WTC11 (cell line): ENCODE measurements around the gene MORN1. TPM values are rescaled to one million over a fixed set of nuclear protein-coding genes. Genes with fewer than 3 reads are reported as not detected.

ENCODE experiments used
- ATAC-seq: fragments of 200-7000 bp; cut with Tn5 transposase; 2 replicates; pipeline ENCODE4 v1.10.0; 2021; ENCODE audit warnings: mild to moderate bottlenecking, moderate library complexity
- CTCF ChIA-PET: fragments of 300-600 bp; sonication (Branson Sonifier 250); formaldehyde crosslinking; loops from one replicate; lab custom pipeline; 2021; ENCODE audit warnings: antibody characterized with exemption; lab: Charles Lee
- POLR2A ChIA-PET: fragments of 350-600 bp; sonication (Branson Sonifier 250); formaldehyde crosslinking; loops from one replicate; lab custom pipeline; 2021; ENCODE audit warnings: antibody characterized with exemption; lab: Charles Lee
- DNase-seq: peaks from one replicate; pipeline ENCODE4 v3.0.0; 2021; ENCODE audit warnings: low spot score
- H3K27ac Mint-ChIP-seq: 2 replicates; pipeline ENCODE4 v1.8.0; 2021; ENCODE audit warnings: mixed read lengths
- H3K27me3 Mint-ChIP-seq: 2 replicates; pipeline ENCODE4 v1.8.0; 2021; ENCODE audit warnings: low read depth, mild to moderate bottlenecking, moderate library complexity, mixed read lengths
- H3K36me3 Mint-ChIP-seq: 2 replicates; pipeline ENCODE4 v1.8.0; 2021; ENCODE audit warnings: mixed read lengths
- H3K4me1 Mint-ChIP-seq: 2 replicates; pipeline ENCODE4 v1.8.0; 2022; ENCODE audit warnings: mixed read lengths
- H3K4me3 Mint-ChIP-seq: 2 replicates; pipeline ENCODE4 v1.8.0; 2021; ENCODE audit warnings: mild to moderate bottlenecking, moderate library complexity, mixed read lengths
- H3K9me3 Mint-ChIP-seq: 2 replicates; pipeline ENCODE4 v1.8.0; 2021; ENCODE audit warnings: mixed read lengths
- ATF6 ChIP-seq: sonication (generic); formaldehyde crosslinking; IDR thresholded peaks from 2 replicates; pipeline ENCODE4 v1.8.1; 2023; ENCODE audit warnings: mild to moderate bottlenecking, missing genetic modification reagents
- CBFB ChIP-seq: sonication (generic); formaldehyde crosslinking; IDR thresholded peaks from 2 replicates; pipeline ENCODE4 v1.8.1; 2022; ENCODE audit warnings: mild to moderate bottlenecking, low read depth, missing genetic modification reagents
- E2F4 ChIP-seq: sonication (generic); formaldehyde crosslinking; IDR thresholded peaks from 2 replicates; pipeline ENCODE4 v1.8.1; 2022; ENCODE audit warnings: low read depth, mild to moderate bottlenecking, moderate library complexity, missing genetic modification reagents, borderline replicate concordance
- EMX1 ChIP-seq: fragments of 250-450 bp; sonication (Bioruptor Pico); IDR thresholded peaks from 2 replicates; pipeline ENCODE4 v1.8.0; 2021; ENCODE audit warnings: mild to moderate bottlenecking
- FOXJ3 ChIP-seq: sonication (generic); formaldehyde crosslinking; IDR thresholded peaks from 2 replicates; pipeline ENCODE4 v1.9.0; 2021; ENCODE audit warnings: missing genetic modification reagents, mild to moderate bottlenecking, borderline replicate concordance
- FOXP1 ChIP-seq: sonication (generic); formaldehyde crosslinking; IDR thresholded peaks from 2 replicates; pipeline ENCODE4 v1.8.0; 2022; ENCODE audit warnings: missing genetic modification reagents, mild to moderate bottlenecking, moderate library complexity, borderline replicate concordance
- GABPB1 ChIP-seq: sonication (generic); formaldehyde crosslinking; IDR thresholded peaks from 2 replicates; pipeline ENCODE4 v1.8.1; 2023; ENCODE audit warnings: mild to moderate bottlenecking, missing genetic modification reagents
- IRF2 ChIP-seq: sonication (generic); formaldehyde crosslinking; IDR thresholded peaks from 2 replicates; pipeline ENCODE4 v1.8.0; 2022; ENCODE audit warnings: low read depth, missing genetic modification reagents, borderline replicate concordance
- JAZF1 ChIP-seq: fragments of 250-450 bp; sonication (Bioruptor Pico); IDR thresholded peaks from 2 replicates; pipeline ENCODE4 v1.9.0; 2021; ENCODE audit warnings: moderate library complexity, mild to moderate bottlenecking, inconsistent platforms
- MYBL2 ChIP-seq: sonication (generic); formaldehyde crosslinking; IDR thresholded peaks from 2 replicates; pipeline ENCODE4 v1.8.1; 2023; ENCODE audit warnings: mild to moderate bottlenecking, moderate library complexity, missing genetic modification reagents
- NR1H2 ChIP-seq: sonication (generic); formaldehyde crosslinking; IDR thresholded peaks from 2 replicates; pipeline ENCODE4 v1.9.0; 2021; ENCODE audit warnings: mild to moderate bottlenecking, moderate library complexity, missing genetic modification reagents
- USF1 ChIP-seq: sonication (generic); formaldehyde crosslinking; IDR thresholded peaks from 2 replicates; pipeline ENCODE4 v1.8.0; 2022; ENCODE audit warnings: mild to moderate bottlenecking, missing genetic modification reagents
- ZNF121 ChIP-seq: sonication (generic); formaldehyde crosslinking; IDR thresholded peaks from 2 replicates; pipeline ENCODE4 v1.8.0; 2023; ENCODE audit warnings: missing genetic modification reagents
- ZNF425 ChIP-seq: fragments of 250-450 bp; sonication (Bioruptor Pico); conservative IDR thresholded peaks from 2 replicates; pipeline ENCODE4 v1.9.0; 2021; ENCODE audit warnings: mild to moderate bottlenecking
- total RNA-seq: library from RNA; stranded (reverse); gene quantifications from 3 replicates; pipeline ENCODE4 v1.2.3, GENCODE V29; 2021
- TF ChIP-seq, protein P1 (sequence below): fragments of 250-450 bp; sonication (Bioruptor Pico); IDR thresholded peaks from 2 replicates; pipeline ENCODE4 v1.9.0; 2021; ENCODE audit warnings: mild to moderate bottlenecking
- TF ChIP-seq, protein P2 (sequence below): sonication (generic); formaldehyde crosslinking; IDR thresholded peaks from 2 replicates; pipeline ENCODE4 v1.8.1; 2023; ENCODE audit warnings: mild to moderate bottlenecking, missing genetic modification reagents, moderate library complexity
- TF ChIP-seq, protein P3 (sequence below): sonication (generic); formaldehyde crosslinking; IDR thresholded peaks from 2 replicates; pipeline ENCODE4 v1.8.1; 2022; ENCODE audit warnings: mild to moderate bottlenecking, moderate library complexity, missing genetic modification reagents
- TF ChIP-seq, protein P4 (sequence below): sonication (generic); formaldehyde crosslinking; IDR thresholded peaks from 2 replicates; pipeline ENCODE4 v1.8.1; 2023; ENCODE audit warnings: mild to moderate bottlenecking, missing genetic modification reagents, moderate library complexity
- TF ChIP-seq, protein P5 (sequence below): sonication (generic); formaldehyde crosslinking; IDR thresholded peaks from 2 replicates; pipeline ENCODE4 v1.8.1; 2022; ENCODE audit warnings: missing genetic modification reagents, borderline replicate concordance

Gene MORN1
- total RNA-seq, 1 experiment from 2014 or later, result 14.5 TPM

GRCh38 chr1:2419416-2419815, 28.1 kb upstream of the MORN1 start (continued):
- no peak for TF ChIP-seq GABPB1 (CRISPR knock-in tag)
- TF ChIP-seq FOXJ3 (CRISPR knock-in tag), result no peak
- no peak for TF ChIP-seq EMX1
- no peak for TF ChIP-seq FOXP1 (CRISPR knock-in tag)
- TF ChIP-seq, protein P1, sequence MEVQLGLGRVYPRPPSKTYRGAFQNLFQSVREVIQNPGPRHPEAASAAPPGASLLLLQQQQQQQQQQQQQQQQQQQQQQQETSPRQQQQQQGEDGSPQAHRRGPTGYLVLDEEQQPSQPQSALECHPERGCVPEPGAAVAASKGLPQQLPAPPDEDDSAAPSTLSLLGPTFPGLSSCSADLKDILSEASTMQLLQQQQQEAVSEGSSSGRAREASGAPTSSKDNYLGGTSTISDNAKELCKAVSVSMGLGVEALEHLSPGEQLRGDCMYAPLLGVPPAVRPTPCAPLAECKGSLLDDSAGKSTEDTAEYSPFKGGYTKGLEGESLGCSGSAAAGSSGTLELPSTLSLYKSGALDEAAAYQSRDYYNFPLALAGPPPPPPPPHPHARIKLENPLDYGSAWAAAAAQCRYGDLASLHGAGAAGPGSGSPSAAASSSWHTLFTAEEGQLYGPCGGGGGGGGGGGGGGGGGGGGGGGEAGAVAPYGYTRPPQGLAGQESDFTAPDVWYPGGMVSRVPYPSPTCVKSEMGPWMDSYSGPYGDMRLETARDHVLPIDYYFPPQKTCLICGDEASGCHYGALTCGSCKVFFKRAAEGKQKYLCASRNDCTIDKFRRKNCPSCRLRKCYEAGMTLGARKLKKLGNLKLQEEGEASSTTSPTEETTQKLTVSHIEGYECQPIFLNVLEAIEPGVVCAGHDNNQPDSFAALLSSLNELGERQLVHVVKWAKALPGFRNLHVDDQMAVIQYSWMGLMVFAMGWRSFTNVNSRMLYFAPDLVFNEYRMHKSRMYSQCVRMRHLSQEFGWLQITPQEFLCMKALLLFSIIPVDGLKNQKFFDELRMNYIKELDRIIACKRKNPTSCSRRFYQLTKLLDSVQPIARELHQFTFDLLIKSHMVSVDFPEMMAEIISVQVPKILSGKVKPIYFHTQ (CRISPR knock-in tag), result no peak
- TF ChIP-seq, protein P2, sequence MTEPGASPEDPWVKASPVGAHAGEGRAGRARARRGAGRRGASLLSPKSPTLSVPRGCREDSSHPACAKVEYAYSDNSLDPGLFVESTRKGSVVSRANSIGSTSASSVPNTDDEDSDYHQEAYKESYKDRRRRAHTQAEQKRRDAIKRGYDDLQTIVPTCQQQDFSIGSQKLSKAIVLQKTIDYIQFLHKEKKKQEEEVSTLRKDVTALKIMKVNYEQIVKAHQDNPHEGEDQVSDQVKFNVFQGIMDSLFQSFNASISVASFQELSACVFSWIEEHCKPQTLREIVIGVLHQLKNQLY (CRISPR knock-in tag), result no peak

DNA sequence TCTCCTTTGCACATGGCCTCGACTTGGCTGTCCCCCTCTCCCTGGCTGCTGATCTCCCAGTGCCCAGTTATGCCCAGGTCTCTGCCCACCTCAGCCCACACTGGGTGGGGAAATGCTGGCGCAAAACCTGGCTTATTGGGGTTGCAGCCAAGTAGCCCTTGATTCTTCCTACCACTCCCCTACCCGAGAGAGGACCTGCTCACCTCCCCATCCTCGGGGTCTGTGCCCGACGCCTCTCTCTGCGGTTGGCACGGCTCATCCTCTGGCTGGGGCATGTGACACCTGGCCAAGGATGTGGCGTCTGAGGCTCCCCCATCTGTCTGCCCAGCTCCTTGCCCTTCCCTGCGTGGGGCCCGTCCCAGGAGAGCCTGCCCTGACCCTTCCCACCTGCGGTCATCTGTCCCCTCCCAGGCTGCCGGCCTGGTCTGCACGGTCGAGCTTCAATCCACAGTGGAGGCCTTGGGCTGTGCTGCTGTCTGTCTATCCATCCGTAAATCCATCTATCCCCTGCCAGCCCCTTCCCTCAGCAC, 27.5 kb upstream of the MORN1 start:
- no peak for ATAC-seq
- ChIA-PET CTCF (interaction anchor here (2.1 kb wide), 1 partner anchor 224 kb away, joined by 6 read pairs; the partner anchor contains the start of gene FAAP20), POLR2A (no interaction called here)
- Mint-ChIP-seq H3K4me1 (peaks cover 15% of the 10 kb centered on the region), H3K36me3 (no peaks in the 10 kb centered on the region), H3K4me3 (no peak overlapping the region), H3K27me3 (peaks cover 23% of the 10 kb centered on the region), H3K9me3 (peaks cover 15% of the 10 kb centered on the region), H3K27ac (no peak overlapping the region)
- DNase-seq, result no peak
- TF ChIP-seq IRF2 (CRISPR knock-in tag), result no peak
- TF ChIP-seq, protein P3, sequence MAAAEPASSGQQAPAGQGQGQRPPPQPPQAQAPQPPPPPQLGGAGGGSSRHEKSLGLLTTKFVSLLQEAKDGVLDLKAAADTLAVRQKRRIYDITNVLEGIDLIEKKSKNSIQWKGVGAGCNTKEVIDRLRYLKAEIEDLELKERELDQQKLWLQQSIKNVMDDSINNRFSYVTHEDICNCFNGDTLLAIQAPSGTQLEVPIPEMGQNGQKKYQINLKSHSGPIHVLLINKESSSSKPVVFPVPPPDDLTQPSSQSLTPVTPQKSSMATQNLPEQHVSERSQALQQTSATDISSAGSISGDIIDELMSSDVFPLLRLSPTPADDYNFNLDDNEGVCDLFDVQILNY, result no peak
- no peak for TF ChIP-seq JAZF1
- TF ChIP-seq ZNF121 (CRISPR knock-in tag), result no peak
- TF ChIP-seq, protein P1 (CRISPR knock-in tag), result no peak
- no peak for TF ChIP-seq ZNF425 (CRISPR knock-in tag)
- TF ChIP-seq, protein P4, sequence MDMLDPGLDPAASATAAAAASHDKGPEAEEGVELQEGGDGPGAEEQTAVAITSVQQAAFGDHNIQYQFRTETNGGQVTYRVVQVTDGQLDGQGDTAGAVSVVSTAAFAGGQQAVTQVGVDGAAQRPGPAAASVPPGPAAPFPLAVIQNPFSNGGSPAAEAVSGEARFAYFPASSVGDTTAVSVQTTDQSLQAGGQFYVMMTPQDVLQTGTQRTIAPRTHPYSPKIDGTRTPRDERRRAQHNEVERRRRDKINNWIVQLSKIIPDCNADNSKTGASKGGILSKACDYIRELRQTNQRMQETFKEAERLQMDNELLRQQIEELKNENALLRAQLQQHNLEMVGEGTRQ (CRISPR knock-in tag), result no peak
- TF ChIP-seq E2F4 (CRISPR knock-in tag), result no peak
- no peak for TF ChIP-seq CBFB (CRISPR knock-in tag)
- TF ChIP-seq, protein P5, sequence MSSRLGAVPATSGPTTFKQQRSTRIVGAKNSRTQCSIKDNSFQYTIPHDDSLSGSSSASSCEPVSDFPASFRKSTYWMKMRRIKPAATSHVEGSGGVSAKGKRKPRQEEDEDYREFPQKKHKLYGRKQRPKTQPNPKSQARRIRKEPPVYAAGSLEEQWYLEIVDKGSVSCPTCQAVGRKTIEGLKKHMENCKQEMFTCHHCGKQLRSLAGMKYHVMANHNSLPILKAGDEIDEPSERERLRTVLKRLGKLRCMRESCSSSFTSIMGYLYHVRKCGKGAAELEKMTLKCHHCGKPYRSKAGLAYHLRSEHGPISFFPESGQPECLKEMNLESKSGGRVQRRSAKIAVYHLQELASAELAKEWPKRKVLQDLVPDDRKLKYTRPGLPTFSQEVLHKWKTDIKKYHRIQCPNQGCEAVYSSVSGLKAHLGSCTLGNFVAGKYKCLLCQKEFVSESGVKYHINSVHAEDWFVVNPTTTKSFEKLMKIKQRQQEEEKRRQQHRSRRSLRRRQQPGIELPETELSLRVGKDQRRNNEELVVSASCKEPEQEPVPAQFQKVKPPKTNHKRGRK (CRISPR knock-in tag), result no peak
- TF ChIP-seq MYBL2 (CRISPR knock-in tag), result no peak
- no peak for TF ChIP-seq USF1
- no peak for TF ChIP-seq ATF6 (CRISPR knock-in tag)
- TF ChIP-seq NR1H2 (CRISPR knock-in tag), result no peak
